Measurements from ENCODE around the gene PLA2G4E.

Gene PLA2G4E

DNA sequence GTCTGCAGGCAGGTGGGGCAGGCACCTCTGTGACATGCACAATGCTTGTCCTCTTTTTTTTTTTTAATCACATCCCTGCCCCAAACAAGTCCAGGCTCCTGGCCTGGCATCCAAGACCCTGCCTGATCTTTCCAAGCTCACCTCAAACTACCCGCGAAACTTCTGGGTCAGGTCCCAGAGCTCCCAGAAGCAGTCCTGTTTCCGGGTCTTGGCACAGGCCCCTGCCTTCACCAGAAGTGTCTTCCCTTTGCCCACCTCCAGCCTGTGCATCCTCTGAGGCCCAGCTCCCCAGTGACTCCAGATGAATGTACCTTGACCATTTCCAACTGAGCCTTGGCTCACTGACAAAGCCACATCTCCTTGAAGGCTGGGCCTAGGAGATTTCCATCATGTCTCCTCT lies 23.0 kb downstream of the PLA2G4E start:
- H3K4me3 ChIP-seq: no peak overlapping the region
- no peak overlapping the region for H3K27ac ChIP-seq

DNA sequence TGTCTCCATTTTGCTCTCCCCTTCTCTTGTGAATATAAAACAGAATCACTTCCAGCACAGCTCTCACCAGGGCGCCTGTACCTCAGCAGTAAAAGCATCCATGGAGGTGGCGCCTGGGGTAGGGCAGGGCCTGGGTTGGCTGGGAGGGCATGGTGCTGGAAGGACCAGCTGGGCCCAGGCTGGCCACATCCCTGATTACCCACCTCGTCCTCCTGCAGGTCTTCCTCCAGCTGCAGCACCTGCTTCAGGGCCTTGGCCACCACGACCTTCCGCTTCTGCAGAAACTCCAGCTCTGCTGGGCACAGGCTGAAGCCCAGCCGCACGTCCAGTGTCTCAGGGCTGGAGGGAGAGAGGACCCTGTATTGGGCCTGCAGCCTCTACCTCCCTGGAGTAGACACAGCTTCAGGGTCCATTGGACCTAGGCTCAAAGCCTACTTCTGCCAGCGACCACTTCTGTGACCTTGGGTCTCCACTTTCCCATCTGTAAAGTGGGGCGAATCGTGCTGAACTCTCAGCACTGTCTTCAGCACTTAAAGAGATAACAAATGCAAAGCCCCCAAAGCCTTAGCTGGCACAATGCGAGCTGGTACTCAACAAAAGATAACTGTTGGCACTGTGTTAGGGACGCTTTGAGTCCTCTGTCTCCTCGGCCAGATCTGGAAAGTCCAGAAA lies 23.8 kb downstream of the PLA2G4E start:
- no peak overlapping the region for H3K4me3 ChIP-seq
- no peak overlapping the region for H3K27ac ChIP-seq

DNA sequence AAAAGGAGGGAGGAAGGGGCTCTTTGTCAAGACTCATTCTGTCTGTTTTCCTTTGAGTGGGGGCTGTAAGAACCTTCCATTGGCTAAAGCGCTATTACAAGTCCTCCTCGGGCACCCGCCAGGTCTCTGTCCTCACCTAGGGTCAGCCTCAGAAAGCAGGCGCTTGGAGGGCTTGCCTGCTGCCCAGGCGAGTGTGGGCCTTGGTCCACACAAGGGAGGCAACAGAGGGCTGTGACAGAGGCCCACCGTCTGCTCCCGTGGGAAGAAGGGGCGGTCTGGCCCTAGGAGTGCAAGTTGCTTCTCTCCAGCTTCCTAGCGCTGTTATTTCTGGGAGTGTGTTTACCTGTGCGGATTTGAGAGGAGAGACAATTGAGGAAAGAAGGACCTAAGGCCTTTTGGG lies 24.5 kb downstream of the PLA2G4E start:
- Histone ChIP-seq H3K27ac (no peak overlapping the region), H3K4me3 (no peak overlapping the region)

DNA sequence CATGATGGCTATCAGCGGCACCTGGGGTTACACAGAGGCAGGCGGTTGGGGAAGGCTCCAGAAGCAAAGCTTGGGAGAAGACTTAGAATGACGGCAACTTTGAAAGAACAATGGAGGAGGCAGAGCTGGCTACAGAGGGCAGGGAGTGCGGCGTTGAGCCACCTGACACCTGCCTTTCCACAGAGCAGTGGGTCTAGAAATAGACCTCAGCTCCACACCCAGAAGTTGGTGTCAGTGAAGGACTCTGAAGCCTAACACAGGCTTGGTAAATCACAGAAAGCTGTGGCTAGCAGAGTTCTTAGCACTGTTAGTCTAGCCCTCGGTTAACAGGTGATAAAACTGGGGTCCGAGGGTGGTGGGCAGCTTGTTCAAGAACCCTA lies 25.4 kb downstream of the PLA2G4E start:
- H3K27ac ChIP-seq: no peak overlapping the region
- no peak overlapping the region for H3K4me3 ChIP-seq

DNA sequence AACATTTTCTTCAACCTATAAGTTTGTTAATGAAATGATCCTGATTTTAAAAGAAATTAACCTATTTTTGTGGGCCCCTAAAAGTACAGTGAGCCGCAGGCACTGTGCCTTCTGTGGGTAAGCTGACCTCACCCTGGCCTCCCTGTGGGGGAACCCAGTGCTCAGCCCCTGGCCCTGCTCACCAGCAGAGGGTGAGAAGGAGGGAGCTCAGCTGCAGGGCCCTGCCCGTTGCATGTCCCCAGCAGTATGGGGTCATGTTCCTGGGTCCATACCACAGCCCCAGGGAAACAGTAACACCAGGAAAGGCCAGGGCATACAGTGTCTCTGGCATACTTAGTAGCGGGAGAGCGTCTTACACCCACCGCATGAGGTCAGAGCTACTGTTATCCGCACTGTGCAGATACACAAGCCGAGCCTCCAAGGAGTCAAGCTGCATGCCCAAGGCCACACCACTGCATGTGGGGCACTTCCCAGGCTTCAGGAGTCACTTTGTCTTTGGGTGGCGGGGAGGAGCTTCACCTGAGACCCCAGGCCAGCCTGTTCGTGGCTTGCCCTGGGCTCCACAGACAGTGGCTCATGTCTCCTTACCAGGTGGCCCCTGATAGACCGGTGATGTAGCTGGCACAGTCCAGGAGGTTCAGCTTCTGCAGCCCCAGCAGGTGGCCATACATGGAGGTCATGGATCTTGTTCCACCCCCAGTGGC lies 25.9 kb downstream of the PLA2G4E start:
- Histone ChIP-seq H3K27ac (no peak overlapping the region), H3K4me3 (no peak overlapping the region)

DNA sequence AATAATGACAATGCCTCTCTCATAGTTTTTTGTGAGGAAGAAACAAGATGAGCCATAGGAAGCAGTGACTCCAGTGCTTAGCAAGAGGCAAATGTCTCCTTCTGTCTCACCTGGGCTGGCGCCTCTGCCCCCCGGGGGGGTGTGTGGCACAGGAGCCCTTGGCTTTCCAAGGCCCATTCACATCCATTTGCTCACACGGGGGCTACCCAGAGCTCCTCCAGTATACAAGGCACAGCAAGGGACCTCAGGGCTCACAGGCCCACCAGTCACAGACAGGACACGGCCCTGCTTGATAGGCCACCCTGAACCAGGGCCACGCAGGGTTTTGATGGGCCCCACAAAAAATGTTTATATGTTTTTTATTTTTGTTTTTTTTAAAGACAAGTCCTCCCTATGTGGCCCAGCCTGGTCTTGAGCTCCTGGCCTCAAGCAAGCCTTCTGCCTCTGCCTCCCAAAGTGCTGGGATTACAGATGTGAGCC lies 26.6 kb downstream of the PLA2G4E start:
- H3K27ac ChIP-seq: no peak overlapping the region
- no peak overlapping the region for H3K4me3 ChIP-seq

- Histone ChIP-seq H3K27ac (no peak overlapping the region), H3K4me3 (no peak overlapping the region)
Observed at GRCh38 chr15:41993472-41994170, 27.2 kb downstream of the PLA2G4E start.

DNA sequence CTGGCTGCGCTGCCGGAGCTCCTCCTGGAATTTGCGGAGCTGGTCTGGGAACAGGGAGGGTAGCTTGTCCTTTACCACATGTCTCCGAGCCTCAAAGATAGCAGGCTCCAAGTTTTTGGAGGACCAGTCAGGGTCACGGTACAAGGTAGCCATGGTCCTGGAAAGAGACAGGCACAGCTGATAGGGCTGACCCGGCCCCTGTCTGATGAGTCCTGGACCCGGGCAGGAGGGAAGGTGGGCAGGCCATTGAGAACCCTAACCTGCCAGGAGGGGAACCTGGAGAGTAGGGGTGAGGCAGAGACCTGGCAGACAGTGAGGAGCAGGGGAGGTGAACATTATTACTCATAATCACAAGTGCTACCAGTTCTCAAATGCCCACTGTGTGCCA lies 28.0 kb downstream of the PLA2G4E start:
- H3K4me3 ChIP-seq: no peak overlapping the region
- no peak overlapping the region for H3K27ac ChIP-seq

DNA sequence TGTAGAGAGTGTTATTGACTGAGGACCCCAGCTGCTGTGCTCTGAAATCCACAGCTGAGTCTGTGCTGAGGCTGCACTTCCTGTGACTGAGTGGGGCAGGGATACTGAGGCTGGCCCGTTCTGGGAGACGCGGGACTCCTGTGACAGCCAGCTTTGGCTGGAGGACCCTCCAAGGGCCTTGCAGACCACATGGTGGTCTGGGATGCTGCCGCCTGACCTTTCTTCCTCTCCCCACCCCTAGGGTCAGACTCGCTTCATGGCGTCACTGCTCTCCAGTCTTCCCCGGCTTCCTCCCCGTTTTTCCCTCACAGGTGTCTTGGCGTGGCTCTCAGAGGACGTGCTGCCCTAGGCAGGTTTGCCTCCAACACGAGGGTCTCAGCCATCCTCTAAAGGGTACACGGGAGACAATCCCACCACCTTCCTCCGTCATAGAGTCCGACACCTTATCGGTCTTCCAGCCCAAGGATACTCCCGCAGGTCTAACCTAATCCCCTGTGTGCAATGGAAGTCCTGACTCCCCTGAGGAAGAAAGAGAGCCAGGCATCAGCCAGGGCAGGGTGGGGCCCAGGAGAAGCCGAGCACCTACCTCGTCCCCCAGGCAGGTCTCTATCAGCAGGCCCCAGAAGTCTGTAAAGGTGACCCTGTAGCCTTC lies 28.6 kb downstream of the PLA2G4E start:
- Histone ChIP-seq H3K4me3 (no peak overlapping the region), H3K27ac (no peak overlapping the region)

DNA sequence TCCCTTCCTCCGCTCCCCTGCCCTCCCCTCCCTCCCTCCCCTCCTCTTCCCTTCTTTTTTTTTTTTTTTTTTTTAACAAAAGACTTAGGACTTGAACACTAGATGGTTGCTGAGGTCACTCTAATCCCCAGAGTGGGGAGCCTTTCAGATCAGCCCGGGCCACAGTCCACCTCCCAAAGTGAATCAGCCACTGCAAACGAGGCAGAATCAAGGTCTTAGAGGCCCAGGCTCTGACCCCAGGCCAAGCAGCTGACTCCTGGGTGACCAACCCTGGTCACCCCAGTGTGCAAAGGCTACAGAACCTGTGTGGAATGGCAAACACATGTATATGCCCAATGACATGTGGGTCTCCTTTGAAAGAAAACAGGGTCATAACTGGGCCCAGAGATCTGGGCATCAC lies 30.2 kb downstream of the PLA2G4E start:
- no peak overlapping the region for H3K27ac ChIP-seq
- no peak overlapping the region for H3K4me3 ChIP-seq

DNA sequence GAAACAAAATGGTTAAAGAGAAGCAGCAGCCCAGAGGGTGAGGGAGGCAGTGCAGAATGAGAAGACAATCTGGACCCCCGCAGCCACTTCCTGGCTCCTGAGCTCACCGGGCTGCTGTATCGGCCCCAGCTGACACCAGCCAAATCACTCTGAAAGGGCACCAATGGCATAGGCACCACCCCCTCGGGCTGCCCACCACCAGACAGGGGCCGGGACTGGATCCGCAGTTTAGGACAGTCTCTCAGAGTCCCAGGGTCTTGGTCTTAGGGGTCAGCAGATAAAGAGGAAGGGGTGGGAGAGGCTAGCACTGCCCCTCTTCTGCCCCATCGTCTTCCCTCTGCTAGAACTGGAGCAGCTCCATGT lies 30.6 kb downstream of the PLA2G4E start:
- no peak overlapping the region for H3K27ac ChIP-seq
- no peak overlapping the region for H3K4me3 ChIP-seq

DNA sequence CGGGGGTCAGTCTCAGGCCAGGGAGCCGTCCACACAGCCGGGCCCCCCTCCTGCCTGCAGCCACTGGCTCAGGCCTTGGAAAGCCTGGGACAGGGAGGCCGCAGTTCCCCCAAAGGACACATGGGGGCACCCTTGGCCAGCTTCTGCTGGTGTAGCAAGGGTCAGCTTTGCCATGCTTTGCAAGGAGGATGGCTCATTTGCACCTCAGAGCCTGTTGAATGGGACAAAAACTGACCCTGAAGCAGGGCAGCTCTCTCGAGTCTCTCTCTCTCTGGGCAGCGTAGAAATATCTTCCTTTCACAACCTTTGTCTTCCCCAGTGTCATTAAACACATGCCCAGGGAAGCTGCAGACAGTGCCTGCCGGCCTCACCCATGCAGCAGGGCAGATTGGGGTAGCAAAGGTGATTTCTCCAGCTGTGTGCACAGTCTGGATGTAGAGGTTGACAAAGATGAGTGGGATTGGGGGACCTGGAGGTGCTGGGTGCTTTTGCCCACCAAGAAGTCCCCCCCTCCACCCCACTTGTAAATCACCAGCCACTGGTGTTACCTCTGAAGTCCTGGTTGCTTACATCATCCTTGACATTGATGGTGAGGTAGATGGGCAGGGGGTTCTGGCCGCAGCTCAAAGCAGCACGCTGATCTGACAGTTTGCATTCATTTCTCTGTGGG lies 31.1 kb downstream of the PLA2G4E start:
- no peak overlapping the region for H3K4me3 ChIP-seq
- no peak overlapping the region for H3K27ac ChIP-seq

DNA sequence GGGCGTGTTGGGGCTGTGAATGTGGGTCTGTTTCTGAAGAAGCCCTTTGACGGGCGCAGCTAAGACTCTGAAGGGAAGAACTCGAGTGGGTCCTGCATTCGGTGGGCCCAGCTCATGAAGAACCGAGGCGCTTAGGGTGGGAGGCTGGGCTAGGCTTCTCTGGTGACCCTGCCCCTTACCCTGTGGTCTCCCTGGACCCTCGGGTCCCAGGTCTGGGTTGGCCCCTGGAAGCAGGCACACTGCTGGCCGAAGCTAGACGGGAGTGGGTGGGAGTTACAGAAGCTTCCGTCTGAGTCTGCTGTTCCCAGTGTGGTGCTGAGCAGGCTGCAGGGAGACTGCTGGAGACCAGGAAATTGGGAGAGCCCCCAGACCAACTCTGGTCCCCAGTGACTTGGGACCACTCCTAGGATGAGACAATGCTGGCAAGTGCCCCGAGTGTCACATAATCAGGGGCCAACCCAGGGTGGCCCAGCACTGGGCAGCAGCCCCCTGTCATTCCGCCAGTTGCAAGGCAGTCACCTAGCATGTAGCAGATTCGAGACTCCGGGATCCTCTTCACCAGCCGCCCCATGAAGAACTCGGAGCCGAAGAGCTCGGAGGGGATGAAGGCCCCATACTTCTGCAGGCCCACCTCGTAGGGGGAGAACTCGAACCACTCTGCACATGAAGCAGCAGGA lies 31.8 kb downstream of the PLA2G4E start:
- Histone ChIP-seq H3K27ac (no peak overlapping the region), H3K4me3 (no peak overlapping the region)

GRCh38 chr15:41987925-41988275 lies 32.9 kb downstream of the PLA2G4E start:
- Histone ChIP-seq H3K4me3 (no peak overlapping the region), H3K27ac (no peak overlapping the region)

DNA sequence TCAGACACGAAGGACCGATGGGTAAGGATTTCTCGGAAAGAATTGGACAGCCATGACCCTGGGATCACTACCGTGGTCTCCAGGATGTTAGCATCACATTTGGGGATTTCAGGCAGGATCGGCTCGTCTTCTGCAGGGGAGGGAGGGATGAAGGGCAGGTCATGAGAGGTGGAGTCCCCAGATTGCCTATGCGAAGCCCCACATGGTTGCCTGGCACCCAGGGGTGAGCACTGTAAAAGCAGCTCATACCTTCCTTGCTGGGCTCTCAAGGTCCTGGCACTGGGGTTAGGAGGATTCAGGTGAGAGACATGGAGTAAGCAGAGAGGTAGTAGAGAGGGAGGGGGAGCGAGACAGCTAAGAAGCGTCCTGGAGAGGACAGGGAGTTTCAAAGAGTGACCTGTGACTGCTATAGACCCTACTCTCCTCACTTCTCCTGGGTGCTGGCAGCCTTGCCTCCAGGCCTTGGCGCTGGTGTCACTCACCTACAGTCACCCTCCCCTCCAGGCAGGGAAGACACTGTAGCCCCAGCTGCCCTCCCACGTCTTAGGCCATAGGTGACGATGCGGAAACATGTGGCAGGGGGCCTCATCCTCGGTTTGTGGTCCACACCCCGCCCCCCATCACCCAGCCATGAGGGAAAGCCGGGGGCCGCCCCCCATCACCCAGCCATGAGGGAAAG lies 33.5 kb downstream of the PLA2G4E start:
- H3K4me3 ChIP-seq: no peak overlapping the region
- H3K27ac ChIP-seq: no peak overlapping the region

- Histone ChIP-seq H3K4me3 (no peak overlapping the region), H3K27ac (no peak overlapping the region)
Observed at GRCh38 chr15:41985236-41986160, 35.3 kb downstream of the PLA2G4E start.

- Histone ChIP-seq H3K4me3 (no peak overlapping the region), H3K27ac (no peak overlapping the region)
Observed at GRCh38 chr15:41984622-41985021, 36.2 kb downstream of the PLA2G4E start.
